ENCODE measurements around the gene SEC22A. TPM values are rescaled to one million over a fixed set of nuclear protein-coding genes. Genes with fewer than 3 reads are reported as not detected.

Gene SEC22A
- total and polyA plus RNA-seq, 9 donors = 10.2 to 45.3 (median 19.9) TPM

DNA sequence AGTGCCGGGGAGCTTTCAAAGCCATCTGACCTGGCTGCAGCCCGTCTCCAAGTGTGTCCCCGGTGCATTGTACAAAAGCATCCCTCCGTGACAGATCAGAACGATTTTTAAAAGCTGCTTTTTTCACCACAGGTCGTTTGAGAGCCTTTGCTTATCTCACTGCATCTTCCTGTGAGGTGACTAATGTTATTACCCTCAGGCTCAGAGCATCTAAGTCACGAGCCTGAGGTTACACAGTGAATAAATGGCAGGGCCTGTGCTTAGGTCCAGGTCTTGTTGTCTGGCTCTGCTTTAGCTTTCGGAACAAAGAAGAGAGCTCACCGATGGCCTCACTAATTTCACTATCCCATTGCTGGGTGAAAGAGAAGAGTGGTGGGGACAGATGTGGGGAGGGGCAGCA is 83.3 kb downstream of the SEC22A start:
- no peaks in the 10 kb centered on the region for H3K9me3 ChIP-seq
- 78 to 83% (median 82%) methylated on average over 9 of the region's 9 CpGs for WGBS, 3 donors
- H3K27ac ChIP-seq = no peak overlapping the region
- no peaks in the 10 kb centered on the region for H3K27me3 ChIP-seq
- H3K4me1 ChIP-seq (ENCODE audit: insufficient read depth) = peaks cover 2% of the 10 kb centered on the region
- TF ChIP-seq, protein P1, sequence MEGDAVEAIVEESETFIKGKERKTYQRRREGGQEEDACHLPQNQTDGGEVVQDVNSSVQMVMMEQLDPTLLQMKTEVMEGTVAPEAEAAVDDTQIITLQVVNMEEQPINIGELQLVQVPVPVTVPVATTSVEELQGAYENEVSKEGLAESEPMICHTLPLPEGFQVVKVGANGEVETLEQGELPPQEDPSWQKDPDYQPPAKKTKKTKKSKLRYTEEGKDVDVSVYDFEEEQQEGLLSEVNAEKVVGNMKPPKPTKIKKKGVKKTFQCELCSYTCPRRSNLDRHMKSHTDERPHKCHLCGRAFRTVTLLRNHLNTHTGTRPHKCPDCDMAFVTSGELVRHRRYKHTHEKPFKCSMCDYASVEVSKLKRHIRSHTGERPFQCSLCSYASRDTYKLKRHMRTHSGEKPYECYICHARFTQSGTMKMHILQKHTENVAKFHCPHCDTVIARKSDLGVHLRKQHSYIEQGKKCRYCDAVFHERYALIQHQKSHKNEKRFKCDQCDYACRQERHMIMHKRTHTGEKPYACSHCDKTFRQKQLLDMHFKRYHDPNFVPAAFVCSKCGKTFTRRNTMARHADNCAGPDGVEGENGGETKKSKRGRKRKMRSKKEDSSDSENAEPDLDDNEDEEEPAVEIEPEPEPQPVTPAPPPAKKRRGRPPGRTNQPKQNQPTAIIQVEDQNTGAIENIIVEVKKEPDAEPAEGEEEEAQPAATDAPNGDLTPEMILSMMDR (IDR thresholded peaks at IDR 0.05) = no peak
- TF ChIP-seq EP300 (IDR thresholded peaks at IDR 0.05) (no peak), POLR2A (IDR thresholded peaks at IDR 0.05) (no peak)
- no peaks in the 10 kb centered on the region for H3K36me3 ChIP-seq
- DNase-seq = no peak
- intact Hi-C loops (cut with DNase I) = no loop called here
- no peak overlapping the region for H3K4me3 ChIP-seq

DNA sequence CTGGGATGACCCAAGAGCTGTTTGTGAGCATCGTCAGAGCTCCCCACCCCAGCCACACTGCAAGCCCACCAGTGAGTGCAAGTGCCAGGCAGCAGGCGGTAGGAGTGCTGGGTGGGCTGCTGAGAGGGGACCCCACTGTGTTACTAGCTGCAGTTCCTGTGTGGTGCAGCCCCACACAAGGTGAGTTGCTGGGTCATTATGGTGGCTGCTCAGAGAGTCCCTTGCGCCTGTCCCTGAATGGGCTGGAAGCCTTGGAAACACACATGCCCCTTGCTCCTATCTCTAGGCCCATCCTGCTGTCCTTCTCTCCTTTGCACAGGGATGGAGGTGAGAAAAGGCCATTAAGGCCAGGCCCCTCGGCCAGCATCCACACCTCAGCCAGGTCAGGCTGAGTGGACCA is 83.7 kb downstream of the SEC22A start:
- peaks cover 2% of the 10 kb centered on the region for H3K4me1 ChIP-seq (ENCODE audit: insufficient read depth)
- intact Hi-C loops (cut with DNase I) = no loop called here
- DNase-seq = no peak
- H3K9me3 ChIP-seq = no peaks in the 10 kb centered on the region
- no peaks in the 10 kb centered on the region for H3K27me3 ChIP-seq
- 76 to 77% (median 77%) methylated on average over 3 to 4 of the region's 4 CpGs for WGBS, 3 donors
- H3K4me3 ChIP-seq = no peak overlapping the region
- no peaks in the 10 kb centered on the region for H3K36me3 ChIP-seq
- no peak overlapping the region for H3K27ac ChIP-seq
- TF ChIP-seq EP300 (IDR thresholded peaks at IDR 0.05) (no peak), POLR2A (IDR thresholded peaks at IDR 0.05) (no peak)
- TF ChIP-seq, protein P1 (IDR thresholded peaks at IDR 0.05) = no peak

GRCh38 chr3:123285931-123286307 is 84.2 kb downstream of the SEC22A start:
- no peak for DNase-seq
- Histone ChIP-seq H3K9me3 (no peaks in the 10 kb centered on the region), H3K36me3 (no peaks in the 10 kb centered on the region), H3K27me3 (no peaks in the 10 kb centered on the region), H3K27ac (no peak overlapping the region), H3K4me1 (ENCODE audit: insufficient read depth) (peaks cover 2% of the 10 kb centered on the region), H3K4me3 (no peak overlapping the region)
- intact Hi-C loops (cut with DNase I) = no loop called here
- no peak for TF ChIP-seq POLR2A (IDR thresholded peaks at IDR 0.05)
- TF ChIP-seq, protein P1 (IDR thresholded peaks at IDR 0.05) = no peak
- no peak for TF ChIP-seq EP300 (IDR thresholded peaks at IDR 0.05)
- whole genome bisulfite sequencing, 3 donors = 72 to 80% (median 76%) methylated on average over 4 of the region's 4 CpGs

GRCh38 chr3:123286308-123287023 is 84.7 kb downstream of the SEC22A start:
- Histone ChIP-seq H3K27ac (no peak overlapping the region), H3K4me3 (no peak overlapping the region), H3K36me3 (no peaks in the 10 kb centered on the region), H3K27me3 (no peaks in the 10 kb centered on the region), H3K4me1 (ENCODE audit: insufficient read depth) (peaks cover 2% of the 10 kb centered on the region), H3K9me3 (no peaks in the 10 kb centered on the region)
- intact Hi-C loops (cut with DNase I) = no loop called here
- peak in 1 of 5 donors; percentile 43 for DNase-seq
- TF ChIP-seq POLR2A (IDR thresholded peaks at IDR 0.05) = no peak
- TF ChIP-seq, protein P1 (IDR thresholded peaks at IDR 0.05) = peak in 1 of 3 donors; percentile 12
- WGBS, 3 donors = 81 to 88% (median 82%) methylated on average over 16 of the region's 16 CpGs
